Kidney (tissue), 14 donors: Measurements from ENCODE around the gene HRNR. TPM values are rescaled to one million over a fixed set of nuclear protein-coding genes. Genes with fewer than 3 reads are reported as not detected.
A peak's percentile ranks its signal among the peaks of the same experiment; 100 is the strongest.

Source experiments
- DNase-seq, 5 donors: peaks; one replicate each; pipeline ENCODE4 v3.0.0-alpha.2; 2013 to 2020
- FAIRE-seq: peaks from 2 replicates; lab custom pipeline; 2012; peaks lifted over from hg19 to GRCh38; lab: Jason Lieb, UNC
- H3K27ac ChIP-seq, 2 donors: one replicate each; pipeline ENCODE4 v1.7.0; 2013; ENCODE audit warnings: low read depth in 2 of 2, low read length in 2 of 2, inconsistent platforms in 1 of 2
- H3K27me3 ChIP-seq: one replicate; pipeline ENCODE4 v1.7.1; 2013; ENCODE audit warnings: low read length, inconsistent platforms; ENCODE audit not compliant: control insufficient read depth, insufficient read depth
- H3K36me3 ChIP-seq, 3 donors: one replicate each; pipeline versions ENCODE4 v1.7.0 to v1.7.1; 2013; ENCODE audit warnings: low read length in 3 of 3, control low read depth in 1 of 3, inconsistent platforms in 1 of 3; ENCODE audit not compliant: insufficient read depth in 3 of 3, control insufficient read depth in 2 of 3
- H3K4me1 ChIP-seq, 3 donors: one replicate each; pipeline versions ENCODE4 v1.7.0 to v1.7.1; 2013; ENCODE audit warnings: low read length in 3 of 3, inconsistent platforms in 1 of 3, low read depth in 1 of 3; ENCODE audit not compliant: control insufficient read depth in 2 of 3, insufficient read depth in 2 of 3
- H3K4me3 ChIP-seq, 3 donors: one replicate each; pipeline versions ENCODE4 v1.7.0 to v1.8.1; 2013; ENCODE audit warnings: low read length in 3 of 3, control low read depth in 1 of 3, inconsistent platforms in 1 of 3
- H3K9ac ChIP-seq, 3 donors: one replicate each; pipeline versions ENCODE4 v1.7.0 to v1.7.1; 2013; ENCODE audit warnings: low read length in 3 of 3, control low read depth in 1 of 3, inconsistent platforms in 1 of 3
- H3K9me3 ChIP-seq, 3 donors: one replicate each; pipeline versions ENCODE4 v1.7.0 to v1.7.1; 2013; ENCODE audit warnings: low read length in 3 of 3, control low read depth in 1 of 3, inconsistent platforms in 1 of 3; ENCODE audit not compliant: control insufficient read depth in 2 of 3, insufficient read depth in 1 of 3
- CTCF ChIP-seq: IDR thresholded peaks from 3 replicates; pipeline ENCODE4 v1.5.1; 2012; ENCODE audit warnings: mild to moderate bottlenecking, moderate library complexity, borderline replicate concordance; ENCODE audit not compliant: insufficient read depth; ENCODE audit errors: extremely low read depth
- intact Hi-C: fragments of 100-400 bp; cut with DNase I; formaldehyde crosslinking; loops from one replicate; pipeline ENCODE4 v1.11.1; 2022
- polyA plus RNA-seq: library from polyadenylated mRNA; stranded (reverse); fragments of 350-450 nt; fragmentation: Illumina TruSeq; extraction: RNeasy Lipid Tissue Mini Kit (QIAGEN cat#74804); gene quantifications from one replicate; pipeline ENCODE4 v1.2.3, GENCODE V29; 2014; ENCODE audit warnings: low read depth, low replicate concordance; ENCODE audit not compliant: insufficient read depth
- total RNA-seq: library from RNA; stranded (reverse); fragmentation: NEBNext Ultra II Directional; extraction: Animal tissue kit (Norgen Biotek cat#: 25700); gene quantifications from one replicate; pipeline ENCODE4 v1.2.1, GENCODE V29; 2021
- donor health status: control.
- donor health status: control.
- donor health status: control.
- donor health status: control.
- donor health status: control.
- donor health status: DM: yes; HTN: yes; CAD: no.
- donor health status: Normal renal cell carcinoma (clear cell type).

The HRNR gene
- total and polyA plus RNA-seq, 2 donors from 2014 or later = not detected

GRCh38 chr1:152162792-152163463, 61.1 kb downstream of the HRNR start:
- Histone ChIP-seq H3K36me3 (no peaks in the 10 kb centered on the region), H3K4me3 (no peak overlapping the region), H3K4me1 (no peaks in the 10 kb centered on the region), H3K9me3 (no peaks in the 10 kb centered on the region), H3K27me3 (no peaks in the 10 kb centered on the region), H3K27ac (no peak overlapping the region), H3K9ac (no peak overlapping the region)
- FAIRE-seq (no peak), DNase-seq (peak in 2 of 5 donors; percentile 11 to 15)
- TF ChIP-seq CTCF = no peak
- intact Hi-C loops = no loop called here

Other genes with a start within 250 kb of the HRNR start
- gene S100A10, start 230.3 kb downstream of the HRNR start, total RNA-seq = 467 TPM
- 500 TPM for gene S100A10, start 230.3 kb downstream of the HRNR start, polyA plus RNA-seq
- 835 TPM for gene S100A11, start 187.2 kb downstream of the HRNR start, total RNA-seq
- 925 TPM for gene S100A11, start 187.2 kb downstream of the HRNR start, polyA plus RNA-seq
- gene TCHHL1, start 135.1 kb downstream of the HRNR start, total RNA-seq = not detected
- gene TCHHL1, start 135.1 kb downstream of the HRNR start, polyA plus RNA-seq = not detected
- gene TCHH, start 108.7 kb downstream of the HRNR start, total RNA-seq = 0.13 TPM
- not detected for gene TCHH, start 108.7 kb downstream of the HRNR start, polyA plus RNA-seq
- not detected for gene RPTN, start 65.0 kb downstream of the HRNR start, total RNA-seq
- not detected for gene RPTN, start 65.0 kb downstream of the HRNR start, polyA plus RNA-seq
- not detected for gene FLG, start 101.0 kb upstream of the HRNR start, total RNA-seq
- gene FLG, start 101.0 kb upstream of the HRNR start, polyA plus RNA-seq = not detected
- gene FLG2, start 135.8 kb upstream of the HRNR start, total RNA-seq = not detected
- gene FLG2, start 135.8 kb upstream of the HRNR start, polyA plus RNA-seq = not detected
- gene CRNN, start 190.1 kb upstream of the HRNR start, total RNA-seq = not detected
- gene CRNN, start 190.1 kb upstream of the HRNR start, polyA plus RNA-seq = not detected